OCI-LY1 (cell line): ENCODE data around the gene DOK5.

ENCODE experiments used
- EZH2 ChIP-seq: fragments of 200-600 bp; sonication (generic), shearing (Covaris generic); IDR thresholded peaks from 2 replicates; pipeline ENCODE4 v1.8.0; 2017; ENCODE audit warnings: borderline replicate concordance, mixed run types, mild to moderate bottlenecking, antibody characterized with exemption, low read length, moderate library complexity, mixed read lengths
- TF ChIP-seq, protein P1 (sequence below): fragments of 200-600 bp; sonication (generic), shearing (Covaris generic); IDR thresholded peaks from 2 replicates; pipeline ENCODE4 v1.5.1; 2017; ENCODE audit warnings: mild to moderate bottlenecking, antibody characterized with exemption, low read length, moderate library complexity, mixed read lengths

DNA sequence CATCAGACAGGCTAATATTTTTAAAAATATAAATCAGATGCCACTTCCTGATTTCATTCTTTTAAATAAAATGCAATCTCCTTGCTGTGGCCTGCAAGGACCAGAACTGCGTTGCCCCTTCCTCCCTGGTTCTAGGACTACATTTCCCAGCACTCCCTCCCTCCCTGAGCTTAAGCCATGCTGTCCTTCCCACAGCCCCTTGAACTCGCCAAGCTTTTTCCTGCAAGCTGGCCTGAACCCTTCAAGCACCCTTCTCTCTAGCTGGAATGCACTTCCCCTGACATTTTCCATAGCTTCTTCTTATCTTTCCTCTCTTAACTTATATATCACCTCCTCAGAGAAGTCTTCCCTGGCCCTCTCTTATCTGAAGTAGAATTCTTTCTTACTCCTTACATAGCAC is 6.1 kb upstream of the DOK5 start:
- TF ChIP-seq, protein P1, sequence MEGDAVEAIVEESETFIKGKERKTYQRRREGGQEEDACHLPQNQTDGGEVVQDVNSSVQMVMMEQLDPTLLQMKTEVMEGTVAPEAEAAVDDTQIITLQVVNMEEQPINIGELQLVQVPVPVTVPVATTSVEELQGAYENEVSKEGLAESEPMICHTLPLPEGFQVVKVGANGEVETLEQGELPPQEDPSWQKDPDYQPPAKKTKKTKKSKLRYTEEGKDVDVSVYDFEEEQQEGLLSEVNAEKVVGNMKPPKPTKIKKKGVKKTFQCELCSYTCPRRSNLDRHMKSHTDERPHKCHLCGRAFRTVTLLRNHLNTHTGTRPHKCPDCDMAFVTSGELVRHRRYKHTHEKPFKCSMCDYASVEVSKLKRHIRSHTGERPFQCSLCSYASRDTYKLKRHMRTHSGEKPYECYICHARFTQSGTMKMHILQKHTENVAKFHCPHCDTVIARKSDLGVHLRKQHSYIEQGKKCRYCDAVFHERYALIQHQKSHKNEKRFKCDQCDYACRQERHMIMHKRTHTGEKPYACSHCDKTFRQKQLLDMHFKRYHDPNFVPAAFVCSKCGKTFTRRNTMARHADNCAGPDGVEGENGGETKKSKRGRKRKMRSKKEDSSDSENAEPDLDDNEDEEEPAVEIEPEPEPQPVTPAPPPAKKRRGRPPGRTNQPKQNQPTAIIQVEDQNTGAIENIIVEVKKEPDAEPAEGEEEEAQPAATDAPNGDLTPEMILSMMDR, result no peak
- no peak for TF ChIP-seq EZH2
